ENCODE results near the gene CD59. TPM values are rescaled to one million over a fixed set of nuclear protein-coding genes. Genes with fewer than 3 reads are reported as not detected.

The CD59 gene
- total and polyA plus RNA-seq, 2 of the 13 experiments (the other 11 are each of a cell fraction or from before 2014, with no cell fraction given): 127 to 289 TPM

GRCh38 chr11:33773987-33774735, 37.9 kb upstream of the CD59 start, which contains the start of gene FBXO3 (continued):
- TF ChIP-seq TFDP2 (CRISPR knock-in tag; IDR thresholded peaks at IDR 0.05): peak; percentile 41; the same call in 1 of the 2 replicates
- TF ChIP-seq PCBP1 (IDR thresholded peaks at IDR 0.05; ENCODE audit: borderline replicate concordance, low read depth, low read length): 0 out of 2 replicates have a peak, but pooled peaks have one; percentile 21
- TF ChIP-seq FLYWCH1 (CRISPR knock-in tag; IDR thresholded peaks at IDR 0.05): no peak
- peak; percentile 50 to 83; a peak in 3 of 4 replicates for TF ChIP-seq POLR2A (IDR thresholded peaks at IDR 0.05; ENCODE audit: insufficient read depth in 1 of 2, low read depth in 2 of 2, low read length in 2 of 2)
- peak; percentile 58 for TF ChIP-seq HNRNPK (IDR thresholded peaks at IDR 0.05; ENCODE audit: low read depth, low read length, poor library complexity, severe bottlenecking)
- TF ChIP-seq XRCC5 (optimal IDR thresholded peaks at IDR 0.05; ENCODE audit: low read length): no peak
- TF ChIP-seq RBFOX2 (IDR thresholded peaks at IDR 0.05; ENCODE audit: low read depth, low read length): peak; percentile 51; the same call in 1 of the 2 replicates
- no peak for TF ChIP-seq SP1 (IDR thresholded peaks at IDR 0.05)
- 0 out of 2 replicates have a peak, but pooled peaks have one; percentile 55 for TF ChIP-seq SP1 (CRISPR knock-in tag; IDR thresholded peaks at IDR 0.05)
- no peak for TF ChIP-seq ZNF530 (CRISPR knock-in tag; IDR thresholded peaks at IDR 0.05; ENCODE audit: low read depth)
- TF ChIP-seq SIN3A (IDR thresholded peaks at IDR 0.05; ENCODE audit: borderline replicate concordance, low read depth, low read length): peak; percentile 27; the same call in 1 of the 2 replicates
- TF ChIP-seq, protein P1, sequence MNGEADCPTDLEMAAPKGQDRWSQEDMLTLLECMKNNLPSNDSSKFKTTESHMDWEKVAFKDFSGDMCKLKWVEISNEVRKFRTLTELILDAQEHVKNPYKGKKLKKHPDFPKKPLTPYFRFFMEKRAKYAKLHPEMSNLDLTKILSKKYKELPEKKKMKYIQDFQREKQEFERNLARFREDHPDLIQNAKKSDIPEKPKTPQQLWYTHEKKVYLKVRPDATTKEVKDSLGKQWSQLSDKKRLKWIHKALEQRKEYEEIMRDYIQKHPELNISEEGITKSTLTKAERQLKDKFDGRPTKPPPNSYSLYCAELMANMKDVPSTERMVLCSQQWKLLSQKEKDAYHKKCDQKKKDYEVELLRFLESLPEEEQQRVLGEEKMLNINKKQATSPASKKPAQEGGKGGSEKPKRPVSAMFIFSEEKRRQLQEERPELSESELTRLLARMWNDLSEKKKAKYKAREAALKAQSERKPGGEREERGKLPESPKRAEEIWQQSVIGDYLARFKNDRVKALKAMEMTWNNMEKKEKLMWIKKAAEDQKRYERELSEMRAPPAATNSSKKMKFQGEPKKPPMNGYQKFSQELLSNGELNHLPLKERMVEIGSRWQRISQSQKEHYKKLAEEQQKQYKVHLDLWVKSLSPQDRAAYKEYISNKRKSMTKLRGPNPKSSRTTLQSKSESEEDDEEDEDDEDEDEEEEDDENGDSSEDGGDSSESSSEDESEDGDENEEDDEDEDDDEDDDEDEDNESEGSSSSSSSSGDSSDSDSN (CRISPR knock-in tag; IDR thresholded peaks at IDR 0.05): peak; percentile 67; the same call in 1 of the 2 replicates
- no peak for TF ChIP-seq ZBTB40 (IDR thresholded peaks at IDR 0.05)
- TF ChIP-seq ZBTB40 (CRISPR knock-in tag; IDR thresholded peaks at IDR 0.05): peak; percentile 22; the same call in 1 of the 2 replicates

Data from HepG2 (cell line).